Skeletal muscle tissue (tissue), 4 donors: ENCODE measurements around the gene DMRT2. TPM values are rescaled to one million over a fixed set of nuclear protein-coding genes. Genes with fewer than 3 reads are reported as not detected.

Experiments
- H3K27ac ChIP-seq: one replicate; pipeline ENCODE4 v1.7.0; 2013; ENCODE audit warnings: mild to moderate bottlenecking, low read depth, low read length, inconsistent platforms
- H3K27me3 ChIP-seq, 3 donors: one replicate each; pipeline ENCODE4 v1.7.0; 2013; ENCODE audit warnings: low read length in 3 of 3; ENCODE audit not compliant: control insufficient read depth in 3 of 3, insufficient read depth in 3 of 3
- H3K36me3 ChIP-seq, 3 donors: one replicate each; pipeline ENCODE4 v1.7.0; 2013; ENCODE audit warnings: low read length in 3 of 3; ENCODE audit not compliant: control insufficient read depth in 3 of 3, insufficient read depth in 3 of 3
- H3K4me1 ChIP-seq, 3 donors: one replicate each; pipeline ENCODE4 v1.7.0; 2013; ENCODE audit warnings: low read length in 3 of 3, mild to moderate bottlenecking in 3 of 3; ENCODE audit not compliant: control insufficient read depth in 3 of 3, insufficient read depth in 3 of 3
- H3K4me3 ChIP-seq, 3 donors: one replicate each; pipeline ENCODE4 v1.7.0; 2013; ENCODE audit warnings: low read length in 3 of 3
- H3K9ac ChIP-seq, 3 donors: one replicate each; pipeline ENCODE4 v1.7.0; 2013; ENCODE audit warnings: low read length in 3 of 3, mild to moderate bottlenecking in 3 of 3, moderate library complexity in 2 of 3, low read depth in 1 of 3
- H3K9me3 ChIP-seq, 3 donors: one replicate each; pipeline ENCODE4 v1.7.0; 2013; ENCODE audit warnings: low read length in 3 of 3; ENCODE audit not compliant: control insufficient read depth in 3 of 3
- total RNA-seq: library from RNA; depleted of rRNA; stranded (reverse); fragments of >200 nt; gene quantifications from one replicate; pipeline ENCODE4 v1.2.3, GENCODE V29; 2014
- donor health status: Osteomylitis.

Gene DMRT2
- total RNA-seq, 1 donor from 2014 or later = 23.5 TPM

GRCh38 chr9:1046639-1047572 lies 3.3 kb upstream of the DMRT2 start:
- Histone ChIP-seq H3K36me3 (no peaks in the 10 kb centered on the region), H3K9ac (no peak overlapping the region), H3K4me3 (peak overlapping the region; percentile 6 to 72 (median 72)), H3K27me3 (peaks cover 36 to 71% (median 39%) of the 10 kb centered on the region in 3 donors), H3K9me3 (peaks cover 0 to 2% (median 0%) of the 10 kb centered on the region in 3 donors), H3K4me1 (peaks cover 13 to 41% (median 25%) of the 10 kb centered on the region in 3 donors), H3K27ac (peak overlapping the region; percentile 57)

- H3K27me3 ChIP-seq = peaks cover 36 to 73% (median 40%) of the 10 kb centered on the region in 3 donors
- peaks cover 20 to 42% (median 30%) of the 10 kb centered on the region in 3 donors for H3K4me1 ChIP-seq
- peak overlapping the region; percentile 58 to 72 (median 72) for H3K4me3 ChIP-seq
- no peaks in the 10 kb centered on the region for H3K36me3 ChIP-seq
- H3K27ac ChIP-seq = peak overlapping the region; percentile 57
- H3K9ac ChIP-seq = peak overlapping the region; percentile 18 to 60 (median 52)
- peaks cover 0 to 2% (median 0%) of the 10 kb centered on the region in 3 donors for H3K9me3 ChIP-seq
Observed at GRCh38 chr9:1047591-1048230, 2.4 kb upstream of the DMRT2 start.

- Histone ChIP-seq H3K27me3 (peaks cover 41 to 77% (median 45%) of the 10 kb centered on the region in 3 donors), H3K9ac (peak overlapping the region in 2 of 3 donors; percentile 18 to 60), H3K4me1 (peaks cover 25 to 48% (median 33%) of the 10 kb centered on the region in 3 donors), H3K4me3 (peak overlapping the region; percentile 58 to 72 (median 72)), H3K36me3 (no peaks in the 10 kb centered on the region), H3K27ac (peak overlapping the region; percentile 57), H3K9me3 (peaks cover 0 to 2% (median 0%) of the 10 kb centered on the region in 3 donors)
Observed at GRCh38 chr9:1048231-1048619, 1.9 kb upstream of the DMRT2 start.

GRCh38 chr9:1048811-1049210 lies 1.3 kb upstream of the DMRT2 start:
- Histone ChIP-seq H3K4me1 (peaks cover 25 to 48% (median 33%) of the 10 kb centered on the region in 3 donors), H3K27ac (peak overlapping the region; percentile 23), H3K36me3 (no peaks in the 10 kb centered on the region), H3K27me3 (peaks cover 43 to 76% (median 50%) of the 10 kb centered on the region in 3 donors), H3K9ac (peak overlapping the region in 1 of 3 donors; percentile 6), H3K4me3 (peak overlapping the region in 2 of 3 donors; percentile 23 to 72), H3K9me3 (peaks cover 0 to 2% (median 0%) of the 10 kb centered on the region in 3 donors)

GRCh38 chr9:1049641-1050040 lies 516 bp upstream of the DMRT2 start:
- Histone ChIP-seq H3K27me3 (peaks cover 43 to 73% (median 52%) of the 10 kb centered on the region in 3 donors), H3K36me3 (no peaks in the 10 kb centered on the region), H3K4me1 (peaks cover 25 to 48% (median 33%) of the 10 kb centered on the region in 3 donors), H3K9me3 (peaks cover 0 to 2% (median 0%) of the 10 kb centered on the region in 3 donors), H3K4me3 (peak overlapping the region; percentile 45 to 77 (median 71)), H3K27ac (peak overlapping the region; percentile 70), H3K9ac (peak overlapping the region in 1 of 3 donors; percentile 40)

- Histone ChIP-seq H3K4me1 (peaks cover 25 to 48% (median 33%) of the 10 kb centered on the region in 3 donors), H3K27ac (peak overlapping the region; percentile 64), H3K9ac (peak overlapping the region in 2 of 3 donors; percentile 56 to 66)
Observed at GRCh38 chr9:1051210-1051583, 1.0 kb downstream of the DMRT2 start.

GRCh38 chr9:1051584-1052275 lies 1.6 kb downstream of the DMRT2 start:
- Histone ChIP-seq H3K9ac (peak overlapping the region; percentile 56 to 66 (median 57)), H3K4me3 (peak overlapping the region; percentile 63 to 68 (median 64)), H3K27ac (peak overlapping the region; percentile 64), H3K9me3 (no peaks in the 10 kb centered on the region), H3K4me1 (peaks cover 25 to 48% (median 33%) of the 10 kb centered on the region in 3 donors), H3K36me3 (no peaks in the 10 kb centered on the region), H3K27me3 (peaks cover 42 to 66% (median 48%) of the 10 kb centered on the region in 3 donors)

More at GRCh38 chr9:1051210-1051583, 1.0 kb downstream of the DMRT2 start:
- no peaks in the 10 kb centered on the region for H3K9me3 ChIP-seq
- peak overlapping the region; percentile 63 to 71 (median 68) for H3K4me3 ChIP-seq
- H3K27me3 ChIP-seq = peaks cover 42 to 68% (median 44%) of the 10 kb centered on the region in 3 donors
- H3K36me3 ChIP-seq = no peaks in the 10 kb centered on the region

GRCh38 chr9:1052365-1053281 lies 2.5 kb downstream of the DMRT2 start:
- Histone ChIP-seq H3K4me3 (peak overlapping the region in 2 of 3 donors; percentile 59 to 64), H3K9me3 (no peaks in the 10 kb centered on the region), H3K4me1 (peaks cover 25 to 42% (median 32%) of the 10 kb centered on the region in 3 donors), H3K27ac (peak overlapping the region; percentile 36), H3K27me3 (peaks cover 39 to 57% (median 47%) of the 10 kb centered on the region in 3 donors), H3K9ac (peak overlapping the region; percentile 50 to 66 (median 57)), H3K36me3 (no peaks in the 10 kb centered on the region)
